ENCODE results near the gene DBF4B.

DBF4B gene

DNA sequence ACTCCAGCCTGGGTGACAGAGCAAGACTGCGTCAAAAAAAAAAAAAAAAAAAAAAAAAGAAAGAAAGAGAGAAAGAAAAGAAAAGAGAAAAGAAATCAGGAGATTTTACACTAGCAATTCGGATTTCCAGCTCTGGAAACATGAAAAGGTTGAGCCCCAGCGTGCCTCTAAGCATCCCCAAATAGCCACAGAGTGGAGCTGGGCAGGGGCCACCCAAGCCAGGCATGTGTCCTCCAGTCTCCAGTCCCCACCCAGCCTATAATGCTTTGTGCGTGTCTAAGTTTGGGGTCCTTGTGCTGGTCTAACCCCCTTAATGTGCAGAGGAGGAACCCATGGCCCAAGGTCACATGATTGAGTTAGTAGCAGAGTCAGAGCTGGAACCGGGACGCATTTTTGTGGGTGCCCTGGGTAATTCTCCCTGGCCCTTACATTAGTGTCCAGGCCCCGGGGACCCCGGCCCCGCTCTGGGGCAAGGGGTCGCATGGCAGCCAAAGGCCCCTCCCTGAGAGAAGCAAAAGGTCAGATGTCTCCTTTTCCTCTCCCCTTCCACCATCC lies 70.3 kb downstream of the DBF4B start:
- DNase-seq = no peak

DNA sequence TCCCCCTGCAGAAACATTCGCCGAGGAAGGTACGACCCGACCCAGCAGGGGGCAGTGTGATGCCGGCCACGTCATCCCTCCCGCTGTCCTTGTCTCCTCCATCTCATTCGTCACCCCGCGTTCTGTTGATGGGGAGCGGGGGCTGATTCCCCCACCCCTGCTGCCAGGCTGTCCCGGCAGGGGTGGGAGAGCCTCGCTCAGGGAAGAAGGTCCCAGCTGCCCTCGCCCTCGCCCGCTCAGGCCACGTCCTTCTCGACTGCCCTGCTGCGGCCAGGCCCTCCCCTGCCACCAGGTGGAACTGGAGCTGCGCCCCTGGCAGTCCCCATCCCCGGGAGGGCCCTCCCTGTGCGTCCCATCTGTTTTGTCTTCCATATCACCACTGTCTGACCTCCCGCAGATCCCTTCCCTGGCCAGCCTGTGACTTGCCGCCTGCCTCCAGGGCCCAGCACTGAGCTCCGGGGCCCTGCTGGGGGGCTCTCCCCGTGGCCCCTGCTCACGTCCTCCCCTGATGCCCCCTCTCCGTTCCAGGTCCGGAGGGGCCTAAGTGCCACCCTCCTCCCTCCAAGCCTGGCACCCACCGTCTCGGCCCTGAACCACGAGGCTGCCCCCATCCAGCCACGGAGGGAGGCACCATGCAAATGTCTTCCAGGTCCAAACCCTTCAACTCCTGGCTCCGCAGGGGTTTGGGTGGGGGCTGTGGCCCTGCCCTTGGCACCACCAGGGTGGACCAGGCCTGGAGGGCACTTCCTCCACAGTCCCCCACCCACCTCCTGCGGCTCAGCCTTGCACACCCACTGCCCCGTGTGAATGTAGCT lies 71.0 kb downstream of the DBF4B start:
- peak; percentile 82 to 92 for DNase-seq

DNA sequence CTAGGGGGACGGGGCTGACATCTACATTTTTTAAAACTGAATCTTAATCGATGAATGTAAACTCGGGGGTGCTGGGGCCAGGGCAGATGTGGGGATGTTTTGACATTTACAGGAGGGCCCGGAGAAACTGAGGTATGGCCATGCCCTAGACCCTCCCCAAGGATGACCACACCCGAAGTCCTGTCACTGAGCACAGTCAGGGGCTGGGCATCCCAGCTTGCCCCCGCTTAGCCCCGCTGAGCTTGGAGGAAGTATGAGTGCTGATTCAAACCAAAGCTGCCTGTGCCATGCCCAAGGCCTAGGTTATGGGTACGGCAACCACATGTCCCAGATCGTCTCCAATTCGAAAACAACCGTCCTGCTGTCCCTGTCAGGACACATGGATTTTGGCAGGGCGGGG lies 71.7 kb downstream of the DBF4B start:
- DNase-seq = no peak

DNA sequence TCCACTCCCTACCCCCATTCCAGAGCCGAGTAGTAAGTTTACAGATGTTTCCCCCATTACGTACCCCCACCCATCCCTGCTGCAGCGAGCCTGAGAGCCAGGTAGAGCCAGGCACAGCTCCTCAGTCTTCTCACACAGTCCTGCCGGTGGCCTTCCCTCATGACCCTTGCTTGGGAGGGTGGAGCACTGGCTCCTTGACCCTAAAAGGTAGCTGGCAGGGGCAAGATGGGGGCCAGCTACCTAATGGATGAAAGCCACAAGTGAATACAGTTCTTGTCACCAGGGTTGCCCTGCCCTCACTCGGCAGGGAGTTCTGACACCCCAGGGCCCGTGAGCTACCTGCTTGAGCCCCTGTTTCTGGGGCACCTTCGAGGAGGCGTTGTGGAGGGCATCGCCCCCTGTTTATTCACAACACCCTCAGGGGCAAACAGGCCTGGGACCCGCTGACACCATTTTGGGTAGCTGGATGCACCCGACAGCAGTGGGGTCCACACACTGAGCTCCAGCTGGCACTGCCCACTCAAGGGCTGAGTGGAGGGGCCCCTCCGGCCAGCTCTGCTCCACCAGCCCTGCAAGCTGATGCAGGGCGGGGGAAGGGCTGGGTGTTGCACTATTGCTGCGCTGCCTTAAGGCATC lies 72.5 kb downstream of the DBF4B start:
- DNase-seq = no peak

DNA sequence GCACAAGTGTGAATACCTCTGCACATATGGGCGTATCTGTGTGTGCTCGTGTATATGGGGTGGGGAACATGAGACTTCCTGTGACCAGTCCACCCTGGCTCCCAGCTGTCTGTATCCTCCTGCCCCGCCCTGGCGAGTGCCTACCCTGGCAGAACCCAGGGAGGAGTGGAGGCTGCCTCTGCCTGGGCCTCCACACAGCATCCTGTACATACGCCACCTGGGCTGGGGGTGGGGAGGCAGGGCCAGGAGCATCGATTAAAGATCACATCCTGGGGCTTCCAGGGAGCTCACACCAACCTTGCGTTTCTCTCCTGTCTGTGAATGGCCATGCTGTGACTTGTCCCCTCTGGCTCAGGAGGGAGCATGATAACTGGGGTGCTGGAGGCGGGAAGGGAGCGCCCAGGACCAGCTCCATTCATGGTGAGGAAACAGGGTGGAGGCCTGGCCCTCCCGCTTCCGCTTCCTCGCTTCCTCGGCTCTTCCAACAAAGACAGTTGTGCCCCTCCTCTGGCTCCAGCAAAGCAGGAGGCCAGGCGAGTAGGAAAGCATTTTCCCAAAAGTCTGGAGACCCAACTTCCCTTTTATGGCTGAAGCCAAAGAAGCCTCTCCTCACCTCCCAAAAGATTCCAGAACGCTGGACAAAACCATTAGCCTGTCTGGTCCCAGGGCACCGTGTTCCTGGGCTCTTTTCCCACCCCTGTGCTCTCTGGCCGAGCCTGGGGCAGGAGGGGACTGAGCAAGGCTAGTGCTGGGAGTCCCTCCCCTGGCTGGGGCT lies 73.3 kb downstream of the DBF4B start:
- DNase-seq = no peak

DNA sequence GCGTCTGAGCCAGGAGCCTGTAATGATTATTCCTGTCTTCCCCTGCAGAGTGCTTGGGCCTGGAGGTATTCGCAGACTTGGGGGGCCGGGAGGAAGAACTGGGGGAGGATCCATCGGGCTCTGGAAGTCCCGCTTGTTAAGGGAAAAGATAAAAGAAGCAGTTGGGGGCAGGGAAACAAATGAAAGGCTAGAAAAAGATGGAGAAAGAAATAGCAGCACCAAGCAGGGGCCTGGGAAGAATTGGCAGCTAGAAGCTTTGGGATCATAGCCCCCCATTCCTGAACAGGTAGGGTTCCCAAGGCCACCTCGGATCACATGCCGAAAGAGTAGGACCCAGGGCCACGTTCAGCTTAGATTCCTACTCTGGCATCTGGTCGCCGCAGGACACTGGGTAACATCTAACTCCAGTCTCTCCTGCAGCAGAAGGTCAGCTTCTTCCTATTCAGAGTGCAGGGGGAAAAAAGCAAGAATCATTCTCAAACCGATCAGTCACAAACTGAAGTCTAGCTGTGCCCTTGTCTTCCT lies 73.9 kb downstream of the DBF4B start:
- DNase-seq = no peak

DNA sequence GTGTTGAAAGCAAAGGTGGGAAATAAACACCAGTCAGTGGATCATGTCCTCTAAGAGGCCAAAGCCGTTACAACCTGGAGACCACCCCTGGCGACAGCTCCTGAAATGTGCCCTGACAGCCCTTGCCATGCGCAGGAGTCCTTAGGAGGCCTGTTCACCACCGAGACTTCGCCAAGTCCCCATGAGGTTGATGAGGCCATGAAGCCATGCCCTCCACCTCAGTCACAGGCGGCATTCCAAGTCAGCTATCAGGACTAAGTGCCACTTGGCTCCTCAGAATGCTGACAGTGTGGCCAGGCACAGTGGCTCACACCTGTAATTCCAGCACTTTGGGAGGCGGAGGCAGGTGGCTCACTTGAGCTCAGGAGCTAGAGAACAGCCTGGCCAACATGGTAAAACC lies 77.5 kb downstream of the DBF4B start:
- DNase-seq = no peak

DNA sequence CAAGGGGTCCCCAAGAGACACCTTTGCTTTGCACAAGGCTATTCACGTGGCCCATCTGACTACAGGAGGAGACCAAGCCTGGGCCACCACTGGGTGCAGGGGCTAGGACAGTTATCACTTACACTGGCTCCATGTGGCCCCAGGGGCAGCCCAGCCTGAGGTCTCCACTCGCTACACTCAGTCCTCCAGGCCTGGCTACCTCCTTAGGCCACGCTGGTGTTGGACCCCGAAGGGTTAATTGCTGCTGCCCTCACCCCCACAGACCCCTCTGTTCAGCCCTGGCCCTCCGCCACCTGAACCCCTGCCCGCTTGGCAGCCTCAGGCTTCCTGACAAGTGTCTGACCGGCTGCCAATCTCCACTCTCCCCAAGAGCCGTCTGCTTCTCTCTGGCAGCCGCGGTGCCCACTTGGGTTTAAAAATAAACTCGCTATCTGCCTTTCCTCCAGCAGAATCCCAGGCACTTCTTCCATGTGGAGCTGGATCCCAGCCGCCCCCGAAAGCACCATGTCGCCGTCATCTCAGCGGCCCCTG lies 78.2 kb downstream of the DBF4B start:
- DNase-seq = no peak

DNA sequence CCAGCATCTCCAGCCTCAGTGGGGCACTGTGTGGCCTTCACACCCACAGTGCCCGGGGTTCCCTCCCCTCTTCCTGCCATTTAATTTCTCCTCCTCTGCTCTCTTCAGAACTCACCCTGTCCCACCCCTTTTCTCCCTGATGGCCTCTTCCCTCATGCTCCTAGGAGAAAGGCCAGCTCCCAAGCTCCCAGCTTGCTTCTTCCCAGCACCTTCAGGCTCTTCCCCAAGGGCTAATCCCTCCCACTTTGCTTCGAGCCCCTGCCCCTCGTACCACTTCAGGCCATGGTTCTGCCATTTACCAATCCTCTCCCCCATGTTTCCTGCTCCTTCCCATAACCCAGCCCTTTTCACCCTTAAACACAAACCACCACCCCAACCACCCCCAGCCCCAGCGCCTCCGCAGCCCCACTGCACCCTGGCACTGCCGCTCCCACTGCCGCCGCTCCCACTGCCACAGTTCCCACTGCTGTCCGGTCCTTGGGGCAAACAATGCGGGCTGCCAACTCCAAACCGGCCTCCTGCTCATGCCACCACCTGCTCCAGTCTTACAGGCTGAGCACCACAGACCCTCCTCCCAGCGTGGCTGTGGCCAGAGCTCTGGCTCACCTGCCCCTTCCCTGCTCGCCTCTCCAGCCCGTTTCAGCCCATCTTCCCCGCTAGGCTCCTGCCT lies 78.9 kb downstream of the DBF4B start:
- DNase-seq = no peak

DNA sequence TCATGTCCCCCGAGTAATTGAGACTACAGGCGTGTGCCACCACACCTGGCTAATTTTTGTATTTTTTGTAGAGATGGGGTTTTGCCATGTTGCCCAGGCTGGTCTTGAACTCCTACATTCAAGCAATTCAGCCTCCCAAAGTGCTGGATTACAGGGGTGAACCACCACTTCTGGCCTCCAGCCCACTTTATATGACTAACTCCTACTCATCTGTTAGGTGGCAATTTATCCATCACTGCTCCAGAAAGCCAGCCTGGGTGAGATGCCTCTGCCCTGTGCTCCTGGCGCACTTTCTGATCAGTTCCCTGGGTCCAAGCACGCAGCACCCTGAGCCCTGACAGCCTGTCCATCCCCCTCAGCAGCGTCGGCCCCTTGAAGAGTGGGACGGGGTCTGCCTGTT lies 79.7 kb downstream of the DBF4B start:
- no peak for DNase-seq

DNA sequence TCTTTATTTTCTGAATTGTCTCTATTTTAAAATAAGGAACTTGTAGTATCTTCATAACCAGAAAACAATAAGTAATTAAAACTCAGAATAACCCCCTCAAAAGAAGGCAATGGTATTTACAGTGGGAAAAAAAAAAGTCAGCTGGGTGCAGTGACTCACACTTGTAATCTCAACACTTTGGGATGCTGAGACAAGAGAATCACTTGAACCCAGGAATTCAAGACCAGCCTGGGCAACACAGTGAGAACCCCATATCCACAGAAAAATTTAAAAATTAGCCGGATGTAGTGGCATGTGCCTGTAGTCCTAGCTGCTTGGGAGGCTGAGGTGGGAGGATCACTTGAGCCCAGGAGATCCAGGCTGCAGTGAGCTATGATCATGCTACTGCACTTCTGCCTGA lies 83.8 kb downstream of the DBF4B start:
- no peak for DNase-seq

DNA sequence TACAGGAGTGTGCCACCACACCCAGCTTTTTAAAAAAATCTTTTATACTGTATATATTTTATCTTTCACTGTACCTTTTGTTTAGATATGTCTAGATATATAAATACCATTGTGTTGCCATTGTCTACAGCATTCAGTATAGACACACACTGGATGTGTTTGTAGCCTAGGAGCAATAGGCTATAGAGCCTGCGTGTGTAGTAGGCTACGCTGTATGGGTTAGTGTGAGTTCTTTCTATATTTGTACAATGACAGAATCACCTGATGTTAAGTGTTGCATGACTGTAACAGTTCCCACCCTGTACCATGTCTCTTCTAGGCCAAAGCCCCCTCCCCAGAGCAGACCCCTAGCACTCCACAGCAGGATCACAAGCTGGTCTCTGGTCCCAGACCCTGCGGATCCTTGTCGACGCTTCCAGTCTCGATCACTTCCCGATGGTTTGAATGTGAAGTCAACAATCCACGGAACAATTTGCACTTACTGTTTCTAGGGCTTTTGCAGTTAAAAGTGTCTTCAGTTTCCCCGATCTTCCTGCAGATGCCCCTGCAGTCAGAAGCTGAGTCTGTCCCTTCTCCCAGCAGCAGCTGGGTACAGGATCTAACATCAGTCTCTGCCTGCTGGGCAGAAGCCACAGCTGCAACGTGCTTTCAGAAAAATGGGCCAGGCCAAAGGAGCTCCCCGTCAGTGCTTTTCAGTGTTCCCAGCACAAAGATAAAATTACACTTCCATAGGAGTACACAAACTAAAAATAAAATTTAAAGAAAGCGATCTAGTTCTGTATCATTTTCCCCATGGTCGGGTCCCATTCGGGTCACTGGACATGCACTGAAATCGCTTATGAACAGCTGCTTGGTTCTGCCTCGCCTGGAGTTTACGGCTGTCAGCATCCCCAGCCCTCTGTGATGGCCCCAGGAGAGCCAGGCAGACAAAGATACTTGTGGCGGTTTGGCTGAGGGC lies 85.7 kb downstream of the DBF4B start:
- DNase-seq = no peak

DNA sequence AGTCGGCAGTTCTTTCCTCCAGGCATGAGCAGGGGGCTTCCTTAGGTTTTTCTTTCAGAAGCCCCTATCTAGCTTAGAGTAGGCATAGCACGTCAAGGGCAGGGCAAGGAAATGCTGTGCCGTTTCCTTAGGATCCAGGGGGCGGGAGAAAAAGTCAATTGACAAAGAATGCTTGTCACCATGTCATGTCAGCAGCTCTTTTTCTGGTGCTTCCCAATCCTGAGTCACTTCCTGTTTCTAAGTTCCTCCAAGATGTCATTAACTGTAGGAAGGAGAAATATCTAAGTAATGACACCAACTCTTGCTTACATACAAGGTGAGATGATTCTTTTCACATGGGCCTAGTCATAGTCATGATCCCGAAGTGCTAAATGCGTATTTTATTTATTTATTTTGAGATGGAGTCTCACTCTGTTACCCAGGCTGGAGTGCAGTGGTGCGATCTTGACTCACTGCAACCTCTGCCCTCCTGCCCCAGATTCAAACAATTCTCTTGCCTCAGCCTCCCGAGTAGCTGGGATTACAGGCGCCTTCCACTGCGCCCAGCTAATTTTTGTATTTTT lies 86.5 kb downstream of the DBF4B start:
- no peak for DNase-seq

DNA sequence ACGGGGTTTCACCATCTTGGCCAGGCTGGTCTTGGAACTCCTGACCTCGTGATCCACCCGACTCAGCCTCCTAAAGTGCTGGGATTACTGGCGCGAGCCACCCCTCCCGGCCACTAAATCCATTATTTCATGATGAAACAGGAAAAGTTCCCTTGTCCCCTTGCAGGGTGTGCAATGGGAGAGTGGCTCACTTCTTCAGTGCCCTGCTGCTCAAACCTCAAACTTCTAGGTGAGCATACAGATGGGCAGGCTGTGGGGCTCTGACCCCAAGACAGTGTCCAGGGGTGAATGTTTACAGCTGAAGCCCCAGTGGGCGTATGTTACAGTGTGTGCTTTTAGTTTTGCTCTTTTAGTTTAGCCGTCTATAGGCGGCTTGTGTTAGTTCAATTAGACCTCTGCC lies 87.0 kb downstream of the DBF4B start:
- DNase-seq = no peak

DNA sequence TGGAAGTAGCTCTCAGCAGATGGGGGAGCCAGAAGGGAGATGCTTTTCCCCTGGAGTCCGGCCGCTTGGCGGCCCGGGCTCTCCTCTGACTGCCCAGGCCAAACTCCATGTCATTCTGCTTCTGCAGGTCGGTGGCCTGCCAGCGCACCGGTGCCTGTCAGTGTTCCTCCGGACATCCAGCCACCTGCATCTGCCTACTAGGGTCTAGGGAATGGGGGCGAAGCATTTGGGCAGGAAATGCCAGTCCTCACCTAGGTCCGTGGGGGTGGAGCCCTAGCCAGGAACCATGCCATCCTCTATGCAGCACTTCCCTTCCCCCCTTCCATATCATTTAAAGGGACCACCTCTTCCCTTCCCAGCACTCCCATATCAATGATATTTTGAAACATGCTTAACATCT lies 87.5 kb downstream of the DBF4B start:
- no peak for DNase-seq

DNA sequence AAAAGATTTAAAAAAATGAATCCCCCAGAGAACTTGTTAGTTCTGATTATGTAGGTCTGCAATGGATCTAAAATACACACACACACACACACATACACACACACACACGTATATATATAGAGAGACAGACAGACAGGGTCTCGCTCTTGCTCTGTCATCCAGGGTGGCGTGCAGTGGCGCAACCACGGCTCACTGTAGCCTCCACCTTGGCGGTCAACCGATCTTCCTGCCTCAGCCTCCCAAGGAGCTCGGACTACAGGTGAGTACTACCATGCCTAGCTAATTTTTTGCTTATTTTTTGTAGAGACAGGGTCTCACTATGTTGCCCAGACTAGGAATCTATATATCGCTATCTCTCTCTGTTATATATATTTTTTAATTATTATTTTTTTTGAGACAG lies 88.3 kb downstream of the DBF4B start:
- DNase-seq = no peak

DNA sequence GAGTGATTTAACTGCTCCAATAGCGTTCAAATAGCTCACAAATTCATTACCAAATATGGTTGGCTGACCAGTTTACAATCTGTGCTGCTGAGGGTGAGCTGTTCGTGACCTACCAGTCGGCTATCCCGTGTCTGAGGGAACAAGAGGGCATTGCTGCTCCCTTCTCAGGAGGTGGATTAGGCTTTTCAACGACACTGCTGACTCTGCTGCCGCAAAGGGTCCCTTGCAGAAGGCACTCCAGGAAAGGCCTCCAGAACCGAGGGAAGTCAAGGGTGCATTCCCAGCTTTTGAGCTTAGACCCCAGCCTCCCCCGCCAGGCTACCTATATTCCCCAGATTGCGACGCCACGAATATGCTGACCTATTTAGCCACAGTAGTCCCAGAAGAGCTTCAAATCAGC lies 89.3 kb downstream of the DBF4B start:
- DNase-seq = no peak

DNA sequence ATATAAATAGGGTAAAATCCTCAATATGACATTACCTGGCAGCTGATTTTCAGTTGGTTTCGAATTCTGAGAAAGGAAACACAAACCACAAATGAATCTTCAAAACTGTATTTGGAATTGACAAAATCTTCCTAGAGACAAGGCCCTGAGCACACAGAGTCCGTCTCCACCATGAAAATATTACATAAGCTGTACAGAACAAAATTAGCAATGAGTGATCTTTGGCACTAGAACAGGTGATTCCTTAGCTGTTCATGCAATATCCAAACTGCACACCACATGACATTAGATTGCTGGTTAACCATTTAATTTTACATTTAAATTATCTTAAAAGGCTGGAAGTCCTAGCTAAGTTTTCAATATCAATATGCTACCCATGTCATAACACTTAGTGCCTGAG lies 89.9 kb downstream of the DBF4B start:
- DNase-seq = no peak
